GM19238 (cell line): ENCODE measurements around the gene SEZ6L2.
"Not testable (repeated sequence)": the region's sequence is repeated elsewhere in the genome, so short reads cannot be mapped to it uniquely, and the experiment has no call there.

Experiments used
- DNase-seq: peaks from one replicate; pipeline ENCODE4 v3.0.0; 2011; ENCODE audit warnings: low spot score; ENCODE audit not compliant: insufficient read length

The SEZ6L2 gene

DNA sequence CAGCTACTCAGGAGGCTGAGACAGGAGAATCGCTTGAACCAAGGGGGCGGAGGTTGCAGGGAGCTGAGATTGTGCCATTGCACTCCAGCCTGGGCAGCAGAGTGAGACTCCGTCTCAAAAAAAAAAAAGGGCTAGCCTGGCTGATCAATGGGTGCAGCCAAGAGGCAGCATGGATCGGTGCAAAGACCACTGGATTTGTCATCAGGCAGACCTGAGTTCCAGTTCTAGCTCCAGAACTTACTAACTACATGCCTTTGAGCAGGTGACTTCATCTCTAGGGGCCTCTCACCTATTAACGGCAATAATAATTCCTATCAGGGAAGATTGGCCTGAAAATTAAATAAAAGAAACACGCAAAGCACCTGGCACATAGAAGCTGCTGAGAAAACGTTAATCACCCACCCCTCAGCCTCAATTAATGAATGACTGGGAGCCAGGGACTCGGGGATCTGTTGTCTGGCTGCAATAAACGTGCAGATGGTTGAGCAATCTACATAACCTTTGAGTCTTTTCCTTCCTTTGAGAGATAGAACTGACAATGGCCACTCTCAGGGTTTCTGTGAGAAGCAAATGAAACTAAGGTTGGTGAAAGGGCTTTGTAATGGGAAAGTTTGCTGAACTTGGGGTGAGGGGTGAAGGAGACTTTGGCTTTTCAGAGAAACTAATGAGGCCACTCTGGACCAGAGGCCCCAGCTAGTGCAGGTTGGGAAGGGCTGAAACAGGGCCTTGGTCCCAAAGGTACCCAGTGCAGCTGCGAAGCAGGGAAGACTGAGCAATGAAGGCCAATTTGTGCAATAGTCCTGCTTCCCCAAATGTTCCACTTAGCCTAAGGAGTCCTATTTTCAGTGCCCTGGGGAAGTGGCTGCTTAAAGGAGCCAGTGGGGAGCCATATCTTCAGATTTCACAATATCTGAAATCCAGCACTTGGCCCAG lies 7.6 kb downstream of the SEZ6L2 start:
- DNase-seq: no peak

DNA sequence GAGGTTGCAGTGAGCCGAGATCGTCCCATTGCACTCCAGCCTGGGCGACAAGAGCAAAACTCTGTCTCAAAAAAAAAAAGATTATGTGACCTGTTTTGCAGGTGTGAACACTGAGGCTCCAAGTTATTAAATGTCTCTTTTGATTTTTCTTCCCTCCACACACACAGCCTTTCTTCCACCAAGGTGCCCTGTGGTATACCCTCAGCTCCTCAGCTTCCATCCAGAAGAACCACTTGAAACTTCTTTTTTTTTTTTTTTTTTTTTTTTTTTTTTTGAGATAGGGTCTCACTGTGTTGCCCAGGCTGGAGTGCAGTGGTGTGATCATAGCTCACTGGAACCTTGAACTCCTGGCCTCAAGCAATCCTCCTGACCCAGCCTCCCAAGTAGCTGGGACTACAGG lies 10.0 kb downstream of the SEZ6L2 start:
- not testable (repeated sequence) for DNase-seq

DNA sequence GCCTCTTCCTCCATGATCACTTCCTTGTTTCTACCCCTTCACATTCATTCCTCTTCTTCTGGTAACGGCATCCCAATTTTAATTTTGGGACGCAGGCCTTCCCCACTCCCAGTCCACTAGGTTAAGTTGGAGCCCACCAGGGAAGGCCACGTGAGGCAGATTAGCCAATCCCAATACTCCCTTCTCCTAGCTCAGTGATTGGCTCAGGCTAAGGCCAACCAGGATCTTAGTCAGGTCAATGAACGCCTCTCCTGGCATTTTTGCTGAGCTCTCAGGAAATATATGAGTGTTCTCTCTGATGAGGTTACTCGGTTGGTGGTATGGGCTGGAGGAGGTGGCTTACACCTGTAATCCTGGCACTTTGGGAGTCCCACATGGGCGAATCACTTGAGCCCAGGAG lies 15.4 kb downstream of the SEZ6L2 start:
- no peak for DNase-seq

DNA sequence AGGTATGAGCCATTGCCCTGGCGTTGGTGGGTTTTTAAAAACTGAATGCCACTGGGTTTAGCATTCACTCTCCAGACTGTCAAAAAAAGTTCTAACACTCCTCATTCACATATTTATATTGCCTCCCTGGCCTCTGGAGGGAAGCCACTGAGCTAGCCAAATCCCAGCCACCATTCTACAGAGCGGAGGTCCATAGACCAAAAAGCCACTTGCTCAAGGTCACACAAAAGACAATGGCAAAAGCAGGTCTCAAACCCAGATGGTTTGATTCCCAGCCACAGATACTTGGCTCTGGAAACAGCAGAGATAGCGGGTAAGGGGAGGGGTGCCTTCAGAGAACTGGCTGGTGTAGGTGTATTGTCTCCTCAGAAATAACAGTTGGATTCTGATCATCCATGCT lies 18.3 kb downstream of the SEZ6L2 start:
- no peak for DNase-seq

DNA sequence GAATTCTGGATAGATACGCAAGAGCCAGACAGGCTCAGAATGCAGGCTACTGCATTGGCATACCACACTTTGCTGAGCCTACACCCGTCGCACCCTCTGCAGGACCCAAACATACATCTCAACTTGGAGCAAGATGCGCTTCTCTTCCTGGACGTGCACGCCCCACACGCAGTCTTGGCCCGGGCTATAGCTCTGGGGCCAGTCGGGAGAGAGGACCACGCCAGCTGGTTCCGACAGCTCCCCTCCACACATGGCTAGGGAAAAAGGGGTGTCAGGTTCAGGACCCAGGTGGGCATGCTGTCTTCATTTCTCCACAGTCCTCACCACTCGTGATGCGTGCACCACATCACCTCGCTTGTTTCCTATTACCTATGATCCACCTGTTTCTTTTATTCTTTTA lies 21.2 kb downstream of the SEZ6L2 start:
- no peak for DNase-seq

DNA sequence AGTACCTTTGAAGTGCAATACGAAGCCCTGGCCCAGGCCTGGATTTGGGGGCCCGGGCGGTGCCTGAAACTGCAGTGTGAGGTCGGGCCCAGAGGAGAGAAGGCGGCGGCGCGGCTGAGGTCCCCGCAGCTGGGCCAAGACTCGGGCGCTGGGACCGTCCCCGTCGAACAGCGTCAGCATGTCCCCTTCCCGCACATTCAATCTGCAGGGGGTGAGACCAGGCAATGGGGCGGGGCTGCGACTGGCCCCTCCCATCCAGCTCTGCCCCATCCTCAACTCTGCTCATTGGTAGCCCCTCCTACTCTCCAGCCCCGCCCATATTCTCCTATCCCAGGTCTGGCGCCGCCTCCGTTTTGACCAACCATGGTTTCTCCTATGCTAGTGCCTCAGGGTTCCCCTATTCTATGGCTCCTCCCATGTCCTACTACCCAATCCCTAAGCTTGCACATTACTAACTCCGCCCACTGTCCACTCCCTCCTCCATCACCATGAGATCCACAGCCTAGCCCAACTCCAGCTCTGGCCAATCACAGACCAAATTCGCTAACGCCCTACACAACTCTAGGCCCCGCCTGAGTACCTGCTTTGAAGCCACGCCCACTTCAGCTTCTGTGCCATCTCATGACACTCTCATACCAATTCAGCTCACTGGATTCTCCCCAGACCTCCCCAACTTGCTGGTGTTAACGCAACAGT lies 21.9 kb downstream of the SEZ6L2 start:
- DNase-seq: no peak

DNA sequence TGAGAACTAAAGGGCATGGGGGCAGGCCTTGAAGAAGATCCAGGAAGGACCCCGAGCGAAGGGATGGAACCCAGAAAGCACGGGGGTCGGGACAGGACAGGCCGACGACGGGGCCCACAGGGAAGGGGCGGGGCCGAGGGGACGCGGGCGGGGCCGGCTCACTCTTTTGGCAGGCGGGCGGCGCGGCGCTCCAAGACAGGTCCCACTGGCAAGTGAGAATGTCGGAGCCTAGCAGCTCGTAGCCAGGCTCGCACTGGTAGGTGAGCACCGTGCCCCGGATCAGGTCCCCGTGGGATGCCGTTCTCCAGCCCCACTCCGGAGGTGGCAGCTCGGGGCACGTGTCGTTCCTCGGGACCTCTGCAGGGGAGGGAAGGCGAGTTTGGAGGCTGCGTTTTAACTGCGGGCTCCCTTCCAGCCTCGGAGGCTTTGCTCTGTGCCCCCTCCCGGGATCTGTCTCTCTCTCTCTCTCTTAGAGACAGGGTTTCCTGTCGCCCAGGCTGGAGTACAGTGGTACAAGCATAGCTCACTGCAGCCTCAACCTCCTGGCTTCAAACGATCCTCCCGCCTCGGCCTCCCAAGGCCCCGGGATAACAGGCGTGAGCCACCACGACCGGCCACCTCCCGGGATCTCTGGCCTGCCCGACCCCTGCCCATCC lies 22.6 kb downstream of the SEZ6L2 start:
- no peak for DNase-seq

DNA sequence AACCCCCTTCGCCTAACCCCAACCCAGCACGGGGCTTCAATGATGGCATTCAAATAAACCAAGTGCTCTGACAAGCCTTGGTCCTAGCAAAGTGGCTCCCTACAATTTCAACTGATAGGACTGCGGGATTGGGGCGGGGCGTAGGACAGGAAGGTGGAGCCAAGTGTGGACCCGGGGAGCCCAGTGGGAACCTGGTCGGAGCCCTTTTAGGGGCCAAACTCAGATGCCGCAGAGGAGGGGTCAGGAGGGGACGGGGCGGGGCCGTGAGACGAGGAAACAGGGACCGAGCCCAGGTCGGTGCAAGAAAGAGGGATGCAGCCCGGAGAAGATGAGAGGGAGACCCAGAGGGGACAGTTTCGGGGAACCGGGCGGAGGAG lies 23.1 kb downstream of the SEZ6L2 start:
- no peak for DNase-seq

DNA sequence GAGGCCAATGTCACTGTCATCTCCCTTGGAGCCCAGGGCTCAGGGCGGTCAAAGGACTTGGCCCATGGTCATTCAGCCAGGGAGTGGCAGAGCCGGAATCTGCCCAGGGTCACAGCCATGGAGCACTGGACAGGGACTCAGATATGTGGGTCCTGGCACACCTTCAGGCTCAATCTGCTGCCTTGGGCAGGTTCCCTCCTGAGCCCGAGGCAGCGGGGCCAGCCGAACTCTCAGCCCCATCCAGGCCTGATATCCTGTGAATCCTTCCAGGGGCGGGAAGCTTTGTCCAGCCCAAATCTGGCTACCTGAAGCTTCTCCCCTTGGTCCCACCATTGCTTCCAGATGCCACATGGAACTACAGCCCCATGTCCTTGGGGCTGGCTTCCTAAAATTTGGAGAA lies 24.1 kb downstream of the SEZ6L2 start:
- DNase-seq: no peak

DNA sequence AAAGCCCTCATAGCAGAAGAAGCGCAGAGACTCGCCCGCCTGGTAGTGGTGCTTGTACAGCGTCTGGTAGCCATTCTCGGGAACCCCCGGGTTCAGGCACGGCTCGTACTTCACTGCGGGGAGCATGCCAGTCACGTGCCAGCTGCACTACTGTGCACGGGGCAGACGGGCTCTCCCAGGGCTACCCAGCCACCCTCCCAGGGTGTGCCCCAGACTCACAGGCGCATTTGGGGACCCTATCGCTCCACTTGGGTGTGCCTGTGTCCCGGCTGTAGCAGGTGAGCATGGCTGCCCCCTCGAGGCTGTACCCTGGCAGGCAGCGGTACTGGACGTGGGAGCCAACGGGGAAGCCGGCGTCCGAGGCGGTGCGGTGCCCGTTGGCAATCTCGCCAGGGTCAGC lies 26.0 kb downstream of the SEZ6L2 start:
- no peak for DNase-seq

DNA sequence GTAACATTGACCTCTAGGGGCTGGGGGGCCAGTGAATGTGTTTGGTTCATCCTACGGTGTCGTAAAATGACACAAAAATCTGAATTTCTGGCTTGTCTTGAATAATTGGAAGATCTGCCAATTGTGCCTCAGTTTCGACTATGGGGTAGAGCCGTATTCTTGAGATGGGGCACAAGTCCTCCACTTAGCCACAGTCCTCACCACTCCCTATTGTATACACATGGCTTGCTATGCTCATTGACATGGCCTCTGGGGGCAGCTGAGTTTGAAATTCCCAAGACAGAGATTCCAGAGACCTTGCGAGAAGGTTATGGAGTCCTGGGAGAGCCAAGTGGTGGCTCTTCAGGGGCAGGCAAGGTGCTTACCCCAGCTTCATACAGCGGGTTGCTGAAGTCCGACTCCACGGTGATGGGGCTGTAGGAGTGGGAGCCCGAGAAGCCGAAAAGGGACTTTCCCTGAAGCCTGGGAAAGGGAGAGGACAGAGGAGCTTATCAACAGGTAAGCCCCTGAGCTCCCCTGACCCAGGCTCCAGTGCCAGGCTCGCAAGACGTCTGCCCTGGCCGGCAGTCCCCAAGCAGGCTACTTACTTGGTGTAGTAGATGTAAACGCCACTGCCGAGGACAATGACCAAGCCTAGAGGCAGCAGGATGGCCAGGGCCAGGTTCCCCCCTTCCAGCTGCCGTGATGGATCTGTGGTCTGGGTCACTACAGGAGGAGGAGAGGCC lies 27.4 kb downstream of the SEZ6L2 start:
- DNase-seq: no peak

DNA sequence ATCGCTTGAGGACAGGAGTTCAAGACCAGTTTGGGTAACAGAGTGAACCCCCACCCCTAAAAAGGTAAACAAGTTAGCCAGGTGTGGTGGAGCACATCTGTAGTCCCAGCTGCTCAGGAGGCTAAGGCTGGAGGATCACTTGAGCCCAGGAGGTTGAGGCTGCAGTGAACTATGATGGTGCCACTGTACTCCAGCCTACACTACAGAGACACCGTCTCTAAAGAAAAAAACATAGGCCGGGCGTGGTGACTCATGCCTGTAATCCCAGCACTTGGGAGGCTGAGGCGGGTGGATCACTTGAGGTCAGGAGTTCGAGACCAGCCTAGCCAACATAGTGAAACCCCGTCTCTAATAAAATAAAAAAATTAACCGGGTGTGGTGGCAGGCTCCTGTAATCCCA lies 30.3 kb downstream of the SEZ6L2 start:
- DNase-seq: not testable (repeated sequence)

DNA sequence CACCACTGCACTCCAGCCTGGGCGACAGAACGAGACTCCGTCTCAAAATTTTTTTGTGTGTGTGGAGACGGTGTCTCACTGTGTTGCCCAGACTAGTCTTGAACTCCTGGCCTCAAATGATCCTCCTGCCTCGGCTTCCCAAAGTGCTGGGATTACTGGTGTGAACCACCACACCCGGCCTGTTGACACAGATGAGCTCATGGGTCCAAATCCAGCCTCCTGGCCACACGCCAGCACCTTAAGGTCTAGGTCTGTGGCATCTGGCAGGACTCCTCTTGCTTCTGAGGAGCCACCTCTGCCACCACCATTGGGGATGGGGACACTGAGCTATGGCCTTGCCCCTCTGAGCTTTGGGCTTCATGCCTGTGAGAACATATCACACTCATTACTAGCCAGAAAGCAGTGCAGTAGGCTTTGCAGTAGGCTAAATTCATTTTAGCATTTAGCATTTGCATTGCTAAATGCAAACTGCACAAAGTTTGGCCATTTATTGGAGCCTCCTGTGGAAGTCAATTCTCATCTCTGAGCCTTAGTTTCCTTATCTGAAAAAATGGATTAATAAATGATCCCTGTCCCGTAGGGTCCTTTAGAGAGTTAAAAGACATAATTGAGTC lies 30.8 kb downstream of the SEZ6L2 start:
- no peak for DNase-seq

DNA sequence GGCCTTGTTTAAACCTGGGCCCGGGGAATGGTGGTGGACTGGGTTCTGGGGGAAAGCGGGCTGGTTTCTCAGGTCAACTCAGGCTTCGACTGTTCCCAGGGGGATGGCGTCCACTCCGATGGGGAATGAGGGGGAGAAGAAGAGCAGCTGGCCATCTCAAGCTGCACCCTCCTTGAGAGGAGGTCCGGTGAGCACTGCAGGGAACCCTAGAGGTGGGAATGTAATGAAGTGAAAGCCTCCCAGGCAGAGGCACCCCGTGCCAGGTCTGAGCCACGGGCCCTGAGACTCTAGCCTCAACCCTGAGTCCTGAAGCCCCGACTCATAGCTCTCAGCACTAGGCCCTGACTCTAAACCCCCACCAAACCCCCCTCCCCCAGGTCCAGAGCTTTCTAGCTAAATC lies 35.1 kb downstream of the SEZ6L2 start:
- DNase-seq: no peak

DNA sequence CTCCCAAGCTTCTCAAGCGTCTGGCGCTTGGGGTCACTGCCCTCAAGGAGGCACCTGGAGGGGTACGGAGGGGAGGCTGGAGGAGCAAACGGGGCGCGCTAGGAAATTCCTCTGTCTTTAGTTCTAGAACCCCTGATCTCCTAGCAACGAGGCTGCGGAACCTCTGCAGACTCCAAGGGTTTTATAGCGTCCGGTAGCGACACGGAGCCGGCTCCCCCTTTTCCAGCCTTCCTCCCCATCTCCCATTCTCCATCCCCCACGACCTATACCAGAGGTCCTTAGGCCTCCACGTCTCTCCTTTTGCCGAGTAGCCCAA lies 35.7 kb downstream of the SEZ6L2 start:
- no peak for DNase-seq

DNA sequence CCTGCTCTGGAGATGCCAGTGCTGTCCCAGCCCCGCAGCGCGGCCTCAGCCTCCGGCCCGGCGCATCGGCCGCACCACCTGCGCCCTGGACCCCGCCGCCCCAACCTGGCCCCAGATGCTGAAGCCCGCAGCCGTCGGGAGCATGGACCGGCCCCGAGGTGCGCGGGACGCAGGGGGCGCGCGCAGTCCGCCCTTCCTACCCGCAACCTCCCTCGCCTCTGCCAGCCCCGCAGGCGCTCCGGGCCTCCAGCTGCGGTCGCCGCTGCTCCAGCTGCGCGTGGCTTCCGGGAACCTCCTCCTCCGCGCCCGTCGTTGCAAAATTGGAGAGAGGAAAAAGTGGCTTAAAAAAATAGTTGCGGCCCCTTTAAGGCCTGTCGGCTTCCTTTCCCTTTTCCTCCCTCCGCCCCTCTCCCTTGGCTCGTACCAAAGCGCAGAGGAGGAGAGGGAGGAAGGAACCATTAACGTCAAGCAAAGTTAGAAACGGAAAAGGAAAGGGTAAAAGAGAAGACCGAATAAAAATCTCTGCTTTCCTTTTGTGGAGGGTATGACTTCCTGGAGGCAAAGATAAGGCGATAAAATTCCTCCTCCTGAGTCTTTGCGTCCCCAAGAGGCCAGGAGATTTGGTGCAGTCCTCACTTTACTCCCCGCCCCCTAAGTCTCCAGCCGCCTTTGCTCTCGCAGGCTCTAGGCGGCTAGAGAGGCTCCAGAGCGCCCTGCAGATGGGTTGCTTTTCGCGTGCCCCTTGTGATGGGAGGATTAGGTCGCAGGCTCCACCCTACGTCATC lies 36.3 kb downstream of the SEZ6L2 start, which contains the start of gene CDIPT:
CDIPT (minus strand) TSS at position 343 of the 785 bp plus-strand sequence. CDS start 369 bp downstream, outside the sequence.
- DNase-seq: peak; percentile 91

DNA sequence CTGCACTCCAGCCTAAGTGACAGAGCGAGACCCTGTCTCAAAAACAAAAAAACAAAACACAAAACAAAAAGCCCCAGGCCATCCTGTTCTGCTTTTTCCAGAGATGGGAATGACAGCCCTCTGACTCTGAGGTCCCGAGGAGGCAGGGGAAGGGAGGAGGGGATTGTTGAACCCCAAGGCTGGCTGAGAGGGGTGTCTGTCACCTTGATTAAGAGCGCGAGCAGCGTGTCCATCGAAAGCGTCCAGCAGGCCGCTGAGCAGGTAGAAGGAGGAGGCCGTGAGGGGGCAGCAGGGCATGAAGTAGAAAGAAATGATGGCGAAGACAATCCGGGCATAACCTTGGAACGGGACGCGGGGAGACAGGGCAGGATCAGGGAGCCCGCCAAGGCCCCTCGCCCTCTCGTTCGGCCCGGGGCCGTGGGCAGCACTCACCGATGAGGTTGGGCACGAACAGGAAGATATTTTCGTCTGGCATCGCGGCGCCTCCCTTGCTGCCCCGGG lies 36.9 kb downstream of the SEZ6L2 start:
- no peak for DNase-seq

DNA sequence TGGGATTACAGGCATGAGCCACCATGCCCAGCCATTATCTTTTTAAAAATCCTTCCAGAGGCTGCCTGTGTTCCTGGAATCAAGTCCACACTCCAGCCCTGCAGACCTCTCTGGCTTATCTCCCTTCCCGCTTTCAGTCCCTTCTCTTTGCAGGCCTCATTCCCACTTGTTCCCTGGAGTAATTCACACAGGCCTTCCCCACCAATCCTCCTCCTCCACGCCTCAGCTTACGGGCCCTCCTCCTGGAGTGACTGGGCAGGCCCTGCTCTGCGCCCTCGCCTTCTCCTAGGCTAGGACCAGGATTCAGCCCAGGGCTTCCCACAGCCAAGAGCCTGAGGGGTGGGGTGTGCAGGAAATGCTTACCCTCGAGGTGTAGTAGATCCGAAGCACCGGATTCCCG lies 39.1 kb downstream of the SEZ6L2 start:
- no peak for DNase-seq

DNA sequence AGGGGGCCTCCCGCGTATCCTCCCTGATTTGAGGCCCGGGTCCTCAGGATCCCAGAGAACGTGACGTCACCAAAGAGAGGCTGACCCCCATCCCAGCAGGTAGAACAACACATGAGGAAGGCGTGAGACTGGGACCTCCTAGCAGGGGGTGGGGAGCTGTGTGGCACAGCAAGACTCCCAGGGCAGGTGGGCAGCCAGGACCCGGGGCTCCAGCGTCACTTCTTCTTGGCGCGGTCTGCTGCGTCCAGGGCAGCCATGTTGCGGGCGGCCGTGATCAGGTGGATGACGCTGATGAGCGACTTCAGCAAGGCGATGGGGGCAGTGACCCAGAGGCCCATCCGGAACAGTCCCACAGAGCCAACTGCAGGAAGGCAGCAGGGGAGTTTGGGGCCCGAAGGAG lies 40.4 kb downstream of the SEZ6L2 start:
- DNase-seq: no peak

DNA sequence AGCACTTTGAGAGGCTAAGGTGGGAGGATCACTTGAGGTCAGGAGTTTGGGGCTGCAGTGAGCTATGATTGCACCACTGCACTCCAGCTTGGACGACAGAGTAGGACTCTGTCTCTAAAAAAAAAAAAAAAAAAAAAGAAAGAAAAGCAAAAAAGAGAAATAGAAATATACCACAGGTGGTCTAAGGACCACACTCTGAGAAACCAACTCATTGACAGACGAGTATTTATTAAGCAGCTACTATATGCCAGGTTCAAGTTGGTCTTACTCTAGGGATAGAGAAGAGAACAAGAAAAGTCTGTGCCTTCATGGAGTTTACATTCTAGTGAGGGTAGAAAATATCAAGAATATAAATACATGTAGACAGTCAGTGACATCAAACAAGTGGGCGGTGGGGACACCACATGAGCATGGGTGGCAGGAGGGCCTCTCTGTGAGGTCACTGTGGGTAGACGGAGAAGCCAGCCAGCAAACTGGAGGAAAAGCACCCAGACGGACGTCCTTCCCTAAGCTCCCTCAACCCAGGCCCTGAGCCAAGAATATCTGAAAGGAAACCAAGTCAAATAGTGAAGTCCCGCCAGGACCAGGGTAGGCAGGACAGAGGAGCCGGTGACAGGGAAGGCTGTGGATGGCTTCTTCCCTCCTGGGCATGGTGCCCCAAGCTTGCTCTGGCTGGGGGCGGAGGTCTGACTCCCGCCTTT lies 41.1 kb downstream of the SEZ6L2 start:
- no peak for DNase-seq
